HG03460 (cell line): ENCODE data around the gene HSPD1.

Source experiments
- ATAC-seq: cut with Tn5 transposase; IDR thresholded peaks from one replicate; pipeline ENCODE4 v1.9.1; 2021; ENCODE audit not compliant: unreplicated experiment

The HSPD1 gene

GRCh38 chr2:197499594-197500502 lies at the start of gene HSPD1, which contains the start of gene HSPE1:
Gene HSPD1 (minus strand): TSS chr2:197499840. CDS start chr2:197498848, 992 bp downstream.
Gene HSPE1 (plus strand): TSS chr2:197500379. CDS start chr2:197500437, 58 bp downstream.
- peak; percentile 73 for ATAC-seq

DNA sequence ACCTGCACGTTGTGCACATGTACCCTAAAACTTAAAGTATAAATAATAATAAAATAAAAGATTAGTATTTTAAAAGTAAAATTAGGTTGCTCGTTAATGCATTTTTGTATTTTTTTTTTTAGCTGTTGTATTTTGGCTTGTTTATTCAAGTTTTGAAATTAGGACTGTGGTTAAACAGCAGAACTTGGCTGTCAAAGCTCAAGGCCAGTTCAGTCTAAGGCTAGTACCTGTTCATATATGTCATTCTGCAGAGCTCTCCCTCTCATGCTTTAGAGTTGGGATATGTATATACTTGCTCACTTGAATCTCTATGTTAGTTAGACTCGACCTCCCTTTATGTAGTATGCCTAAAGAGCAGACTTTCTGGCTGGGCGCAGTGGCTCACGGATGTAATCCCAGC lies 48.9 kb upstream of the HSPD1 start:
- no peak for ATAC-seq

DNA sequence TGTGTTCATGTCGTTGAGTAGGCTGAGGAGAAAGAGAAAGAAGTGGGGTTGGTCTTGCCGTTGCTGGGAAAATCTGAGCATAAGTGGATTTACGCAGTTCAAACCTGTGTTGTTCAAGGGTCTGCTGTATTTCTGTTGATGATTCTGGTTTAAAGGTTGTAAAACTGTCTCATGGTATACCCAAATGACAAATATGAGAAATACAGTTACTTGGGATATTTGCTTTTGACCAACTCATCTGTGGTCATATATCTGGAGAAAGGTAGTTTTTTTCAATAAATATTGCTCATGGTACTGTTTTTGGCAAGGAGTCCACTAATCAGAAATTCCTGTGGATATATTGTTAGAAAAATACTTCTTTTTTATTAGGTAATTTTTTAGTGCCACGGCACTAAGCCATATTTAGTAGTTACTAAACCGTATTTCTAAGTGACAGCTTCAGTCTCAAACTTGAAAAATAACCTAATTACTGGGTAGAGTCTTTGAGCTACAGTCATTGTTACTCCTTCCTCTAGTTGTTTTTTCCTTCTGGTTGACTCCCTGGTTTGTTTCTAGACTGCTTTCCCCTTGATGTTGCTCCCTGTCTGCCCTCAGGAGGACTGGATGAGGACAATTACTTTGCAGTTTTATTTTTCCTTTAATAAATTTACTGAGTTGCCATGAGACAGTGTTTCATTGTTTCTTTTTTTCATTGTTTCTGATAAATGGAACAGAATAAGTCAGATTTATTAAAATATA lies 47.7 kb upstream of the HSPD1 start:
- ATAC-seq = no peak

- ATAC-seq = no peak
Measured at GRCh38 chr2:197543206-197543605, 43.6 kb upstream of the HSPD1 start.

DNA sequence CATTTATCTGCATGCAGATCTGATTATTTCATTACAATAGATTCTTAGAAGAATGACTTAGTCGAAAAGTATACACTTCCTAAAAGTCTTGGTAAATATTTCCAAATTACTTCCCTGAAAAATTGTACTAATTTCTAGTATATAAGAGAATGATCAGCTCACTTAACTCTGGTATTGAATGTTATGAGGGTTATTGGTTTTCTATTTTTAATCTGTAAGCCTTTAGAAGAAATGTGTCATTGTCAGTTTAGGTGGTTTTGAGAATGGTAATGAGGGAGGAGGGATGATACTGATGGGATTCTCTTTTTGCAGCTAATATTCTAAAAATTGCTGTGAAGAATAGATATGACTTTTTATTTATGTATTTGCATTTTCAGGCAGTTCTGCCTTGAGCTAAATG lies 40.1 kb upstream of the HSPD1 start:
- ATAC-seq = no peak

DNA sequence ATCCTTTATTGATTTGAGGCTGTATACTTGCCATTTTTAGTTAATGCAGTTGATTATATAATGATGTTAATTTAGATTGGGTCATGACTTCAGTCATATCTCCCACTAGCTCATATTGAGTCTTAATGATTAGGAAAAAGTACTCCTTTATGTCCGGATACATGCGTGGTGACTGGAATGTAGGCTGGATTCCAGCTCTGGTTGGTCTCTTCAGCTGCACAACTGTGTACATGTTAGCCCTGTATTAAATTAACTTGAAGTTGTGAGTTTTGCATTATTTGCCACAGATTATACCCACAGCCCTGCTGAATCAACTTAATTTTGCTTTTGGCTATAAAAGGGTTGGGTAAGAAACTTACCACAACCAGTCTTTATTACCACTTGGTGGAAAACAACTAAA lies 38.8 kb upstream of the HSPD1 start:
- no peak for ATAC-seq

DNA sequence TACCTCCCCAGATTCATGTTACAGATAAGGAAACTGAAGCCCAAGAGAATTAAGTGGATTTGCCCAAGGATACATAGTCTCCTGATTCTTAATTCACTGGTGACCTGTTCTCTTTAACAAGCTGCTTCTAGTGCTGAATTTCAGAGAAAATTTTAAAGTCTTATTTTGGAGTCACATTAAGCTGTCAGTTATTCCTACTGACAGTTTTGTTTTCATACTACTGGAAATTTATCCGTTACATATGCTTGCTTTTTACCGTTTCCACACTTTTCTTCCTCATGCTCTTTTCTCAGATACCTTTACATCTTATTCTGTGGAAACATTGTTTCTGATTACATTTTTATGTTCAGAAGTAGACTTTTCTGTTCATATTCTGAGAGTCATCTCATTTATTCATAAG lies 17.5 kb upstream of the HSPD1 start:
- no peak for ATAC-seq

GRCh38 chr2:197516393-197516761 lies 16.7 kb upstream of the HSPD1 start:
- ATAC-seq = peak; percentile 19

- ATAC-seq = peak; percentile 91
Measured at GRCh38 chr2:197515739-197516392, 16.2 kb upstream of the HSPD1 start, which contains the start of gene MOB4. Gene MOB4 (plus strand): TSS chr2:197516066. CDS start chr2:197516087, 21 bp downstream.

DNA sequence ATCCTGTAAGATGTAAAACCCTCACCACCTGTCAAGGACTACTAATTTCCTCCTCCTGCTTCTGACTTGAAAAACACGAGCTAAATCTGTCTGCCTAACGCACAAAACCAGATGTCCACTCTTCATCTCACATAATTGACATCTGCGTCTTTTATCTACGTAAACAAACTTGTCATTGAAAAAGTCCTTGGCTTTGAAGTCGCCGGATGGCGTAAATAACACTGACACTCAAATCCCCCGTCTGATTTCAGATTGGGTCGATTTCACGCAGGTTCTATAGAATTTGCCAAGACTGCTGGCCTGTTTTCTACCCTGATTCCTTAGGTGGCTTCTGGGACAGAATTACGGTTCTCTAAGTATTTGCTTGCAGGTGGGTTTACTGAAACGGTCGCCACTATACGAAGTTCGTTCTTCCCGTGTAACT lies 15.7 kb upstream of the HSPD1 start:
- peak; percentile 12 for ATAC-seq

- no peak for ATAC-seq
Measured at GRCh38 chr2:197514754-197515153, 15.1 kb upstream of the HSPD1 start.

DNA sequence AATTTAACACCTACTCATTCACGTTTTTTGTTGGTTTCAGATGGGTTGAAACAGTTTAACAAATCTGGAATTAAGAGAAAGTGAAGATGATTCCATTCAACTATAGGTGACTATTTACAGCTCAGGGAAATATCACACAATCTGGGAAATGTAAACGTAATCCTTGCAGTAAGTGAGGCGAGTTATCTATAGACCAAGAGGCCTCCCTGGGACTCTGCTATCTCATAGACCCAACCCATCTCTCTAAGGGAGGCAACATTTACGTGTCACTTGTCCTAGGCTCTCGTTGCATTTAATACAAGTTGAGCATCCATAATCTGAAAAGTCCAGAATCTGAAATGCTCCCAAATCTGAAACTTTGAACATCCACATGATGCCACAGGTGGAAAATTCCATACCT lies 14.3 kb upstream of the HSPD1 start:
- no peak for ATAC-seq

GRCh38 chr2:197506658-197507057 lies 7.0 kb upstream of the HSPD1 start:
- ATAC-seq = no peak

DNA sequence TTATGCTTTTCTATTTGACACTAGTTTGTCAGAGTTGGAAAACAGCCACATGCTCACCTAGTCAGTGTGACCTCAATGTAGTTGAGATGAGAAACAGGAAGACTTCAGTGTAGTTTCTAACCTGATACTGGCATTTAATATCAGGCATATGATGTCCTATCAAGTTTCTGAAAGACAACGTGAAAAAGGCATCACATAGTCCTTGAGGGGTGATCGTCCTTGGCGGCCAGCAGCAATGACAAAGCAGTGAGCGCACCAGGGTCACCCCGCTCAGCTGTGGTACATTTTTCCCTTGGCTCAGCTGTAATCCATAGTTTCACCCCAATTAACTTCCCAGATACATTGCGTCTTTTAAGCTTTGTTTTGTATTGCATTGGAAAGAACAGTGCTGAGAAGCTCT lies 4.9 kb upstream of the HSPD1 start:
- ATAC-seq = no peak

- no peak for ATAC-seq
Measured at GRCh38 chr2:197504000-197504399, 4.4 kb upstream of the HSPD1 start.

- no peak for ATAC-seq
Measured at GRCh38 chr2:197502685-197503084, 3.0 kb upstream of the HSPD1 start.

- ATAC-seq = no peak
Measured at GRCh38 chr2:197502201-197502600, 2.6 kb upstream of the HSPD1 start.

DNA sequence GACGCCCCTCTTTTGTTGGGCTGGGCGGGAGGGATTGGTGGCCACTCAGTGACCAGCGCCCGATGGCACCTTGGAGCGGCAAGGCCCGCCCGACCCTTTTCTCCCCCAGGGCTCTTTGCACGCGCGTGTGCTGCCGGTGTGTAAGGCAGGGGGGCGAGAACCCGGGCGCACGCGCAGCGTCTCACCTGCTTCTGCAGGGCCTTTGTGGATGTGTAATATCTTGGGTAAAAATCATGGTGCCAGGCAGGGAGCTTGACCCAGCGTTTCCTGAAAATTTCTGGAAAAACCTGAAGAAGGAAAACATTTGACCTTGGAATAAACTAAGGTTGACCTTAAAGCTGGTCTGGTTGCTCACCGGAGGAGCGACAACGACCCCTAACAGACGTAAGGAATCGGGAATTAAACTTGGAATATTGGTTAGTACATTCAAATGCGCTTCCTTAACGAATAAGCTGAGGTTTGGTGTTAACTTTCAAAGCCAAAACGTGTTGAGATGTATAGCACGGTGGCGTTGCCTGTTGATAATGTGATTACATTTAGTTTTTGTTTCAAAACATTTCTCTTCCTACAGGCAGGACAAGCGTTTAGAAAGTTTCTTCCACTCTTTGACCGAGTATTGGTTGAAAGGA lies 977 bp upstream of the HSPD1 start:
- ATAC-seq = peak; percentile 6

DNA sequence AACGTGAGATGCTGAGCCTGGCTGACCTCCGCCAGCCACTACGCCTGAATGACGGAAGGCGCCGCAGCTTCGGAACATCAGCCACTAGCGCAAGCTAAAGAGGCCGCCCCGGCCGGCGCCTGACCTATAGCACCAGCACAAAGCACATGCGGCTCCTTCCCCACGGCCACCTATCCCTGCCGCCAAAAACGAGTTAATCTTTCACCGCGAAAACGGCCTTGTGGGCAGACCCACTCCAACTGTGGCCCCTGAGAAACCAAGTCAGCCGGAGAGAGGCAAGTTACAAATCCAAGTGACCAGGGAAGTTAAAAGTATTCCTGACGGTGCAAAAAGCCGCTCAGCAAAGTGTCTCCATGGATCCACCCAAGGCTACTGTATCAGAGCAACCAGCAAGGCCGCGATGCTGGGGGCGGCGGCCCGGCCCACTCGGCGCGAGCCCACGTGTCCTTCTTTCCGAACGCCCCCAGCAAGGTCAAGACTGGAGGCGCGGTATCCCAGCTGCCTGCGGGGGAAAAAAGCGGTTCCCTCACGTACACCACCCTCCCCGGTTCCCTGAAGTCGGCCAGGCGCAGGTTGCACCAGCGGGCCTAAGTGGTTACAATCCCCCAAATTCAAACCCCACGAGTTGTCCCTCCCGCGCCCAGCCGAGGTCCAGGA lies 575 bp downstream of the HSPD1 start:
- ATAC-seq = peak; percentile 29

DNA sequence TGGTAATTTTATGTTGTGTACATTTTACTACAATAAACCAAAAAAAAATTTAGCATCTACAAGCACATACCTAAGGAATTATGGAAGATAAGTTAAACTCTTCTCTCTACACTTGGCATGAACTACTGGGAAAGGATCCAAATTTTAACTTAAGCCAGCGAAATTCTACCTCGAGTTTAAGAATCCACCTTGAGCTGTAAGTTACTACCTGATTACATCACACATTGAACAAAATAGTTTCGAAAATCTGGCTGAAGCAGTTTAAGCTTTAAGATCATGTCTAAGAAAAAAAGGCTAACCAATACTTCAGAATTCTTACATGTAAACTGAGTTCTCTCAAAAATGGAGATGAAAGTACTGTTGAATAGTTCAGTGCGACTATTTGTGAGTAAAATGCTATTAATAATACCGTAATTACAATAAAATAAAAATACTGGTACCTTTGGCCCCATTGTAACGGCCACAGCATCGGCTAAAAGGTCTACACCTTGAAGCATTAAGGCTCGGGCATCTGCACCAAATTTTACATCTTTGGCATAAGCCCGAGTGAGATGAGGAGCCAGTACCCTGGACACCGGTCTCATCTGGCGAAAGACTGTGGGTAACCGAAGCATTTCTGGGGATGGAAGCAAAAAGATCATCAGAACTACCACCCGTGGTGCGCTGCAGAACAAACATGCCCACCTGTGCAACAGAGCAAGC lies 1.3 kb downstream of the HSPD1 start:
- ATAC-seq = no peak
